ENCODE results near the gene SLAMF1.

SLAMF1 gene

GRCh38 chr1:160608941-160609340, 37.9 kb downstream of the SLAMF1 start:
- no peak for DNase-seq
- Histone ChIP-seq H3K27ac (ENCODE audit: low read length) (no peak overlapping the region), H3F3A (ENCODE audit: insufficient read depth, low read length) (no peaks in the 10 kb centered on the region), H2AFZ (ENCODE audit: low read length) (no peak overlapping the region), H3K79me2 (ENCODE audit: low read length) (no peaks in the 10 kb centered on the region), H3K27me3 (replicated peaks; ENCODE audit: insufficient read depth, low read length) (no peaks in the 10 kb centered on the region), H3K4me1 (ENCODE audit: low read length) (peaks cover 13% of the 10 kb centered on the region), H4K20me1 (ENCODE audit: insufficient read depth, low read length) (no peaks in the 10 kb centered on the region), H3K4me3 (ENCODE audit: low read length) (no peak overlapping the region), H3K4me2 (ENCODE audit: low read depth, low read length) (no peak overlapping the region), H3K9me2 (replicated peaks; ENCODE audit: insufficient read depth, low read length) (no peaks in the 10 kb centered on the region), H3K9me3 (replicated peaks; ENCODE audit: insufficient read depth, low read length) (no peaks in the 10 kb centered on the region), H3K9ac (ENCODE audit: low read length) (no peak overlapping the region), H3K36me3 (replicated peaks; ENCODE audit: insufficient read depth, low read length) (no peaks in the 10 kb centered on the region)
- TF ChIP-seq EZH2 (optimal IDR thresholded peaks at IDR 0.05; ENCODE audit: low read depth, low read length) (no peak), CTCF (IDR thresholded peaks at IDR 0.05; ENCODE audit: low read length) (no peak), EZH2phosphoT487 (IDR thresholded peaks at IDR 0.05; ENCODE audit: low read length) (no peak)

- Histone ChIP-seq H3K9ac (ENCODE audit: low read length) (no peak overlapping the region), H3K36me3 (replicated peaks; ENCODE audit: insufficient read depth, low read length) (no peaks in the 10 kb centered on the region), H3K27me3 (replicated peaks; ENCODE audit: insufficient read depth, low read length) (no peaks in the 10 kb centered on the region), H3K27ac (ENCODE audit: low read length) (no peak overlapping the region), H3K4me1 (ENCODE audit: low read length) (peaks cover 13% of the 10 kb centered on the region), H3K4me3 (ENCODE audit: low read length) (no peak overlapping the region), H3K79me2 (ENCODE audit: low read length) (no peaks in the 10 kb centered on the region), H3F3A (ENCODE audit: insufficient read depth, low read length) (no peaks in the 10 kb centered on the region), H4K20me1 (ENCODE audit: insufficient read depth, low read length) (no peaks in the 10 kb centered on the region), H3K9me2 (replicated peaks; ENCODE audit: insufficient read depth, low read length) (no peaks in the 10 kb centered on the region), H3K4me2 (ENCODE audit: low read depth, low read length) (no peak overlapping the region), H3K9me3 (replicated peaks; ENCODE audit: insufficient read depth, low read length) (no peaks in the 10 kb centered on the region), H2AFZ (ENCODE audit: low read length) (no peak overlapping the region)
- no peak for TF ChIP-seq CTCF (IDR thresholded peaks at IDR 0.05; ENCODE audit: low read length)
- TF ChIP-seq EZH2phosphoT487 (IDR thresholded peaks at IDR 0.05; ENCODE audit: low read length), result no peak
- no peak for TF ChIP-seq EZH2 (optimal IDR thresholded peaks at IDR 0.05; ENCODE audit: low read depth, low read length)
- DNase-seq, result no peak
Observed at GRCh38 chr1:160608514-160608913, 38.3 kb downstream of the SLAMF1 start.

- H3K4me2 ChIP-seq (ENCODE audit: low read depth, low read length), result no peak overlapping the region
- H3K9me2 ChIP-seq (replicated peaks; ENCODE audit: insufficient read depth, low read length), result no peaks in the 10 kb centered on the region
- TF ChIP-seq EZH2phosphoT487 (IDR thresholded peaks at IDR 0.05; ENCODE audit: low read length), result no peak
- TF ChIP-seq EZH2 (optimal IDR thresholded peaks at IDR 0.05; ENCODE audit: low read depth, low read length), result no peak
- TF ChIP-seq CTCF (IDR thresholded peaks at IDR 0.05; ENCODE audit: low read length), result no peak
- H3K27me3 ChIP-seq (replicated peaks; ENCODE audit: insufficient read depth, low read length), result no peaks in the 10 kb centered on the region
- H3K9ac ChIP-seq (ENCODE audit: low read length), result no peak overlapping the region
- no peaks in the 10 kb centered on the region for H3K79me2 ChIP-seq (ENCODE audit: low read length)
- no peak overlapping the region for H2AFZ ChIP-seq (ENCODE audit: low read length)
- H4K20me1 ChIP-seq (ENCODE audit: insufficient read depth, low read length), result no peaks in the 10 kb centered on the region
- peaks cover 13% of the 10 kb centered on the region for H3K4me1 ChIP-seq (ENCODE audit: low read length)
- H3K27ac ChIP-seq (ENCODE audit: low read length), result no peak overlapping the region
- no peak overlapping the region for H3K4me3 ChIP-seq (ENCODE audit: low read length)
- no peaks in the 10 kb centered on the region for H3K36me3 ChIP-seq (replicated peaks; ENCODE audit: insufficient read depth, low read length)
- H3F3A ChIP-seq (ENCODE audit: insufficient read depth, low read length), result no peaks in the 10 kb centered on the region
- no peaks in the 10 kb centered on the region for H3K9me3 ChIP-seq (replicated peaks; ENCODE audit: insufficient read depth, low read length)
- no peak for DNase-seq
Observed at GRCh38 chr1:160608057-160608456, 38.8 kb downstream of the SLAMF1 start.

Data from MM.1S (cell line).